Neural cell (in vitro differentiated cells): ENCODE results near the gene VWA5B1. TPM values are rescaled to one million over a fixed set of nuclear protein-coding genes. Genes with fewer than 3 reads are reported as not detected.
A peak's percentile ranks its signal among the peaks of the same experiment; 100 is the strongest.

Experiments used
- H2AFZ ChIP-seq: fragments of 200-600, 300-800 bp; sonication (generic), shearing (Covaris generic); 2 replicates; pipeline ENCODE4 v1.6.0; 2014; ENCODE audit warnings: low read depth, mild to moderate bottlenecking, antibody characterized with exemption, low read length, moderate library complexity
- H3F3A ChIP-seq: fragments of 200-600 bp; shearing (Covaris generic); 2 replicates; pipeline ENCODE4 v1.6.1; 2016; ENCODE audit warnings: mild to moderate bottlenecking, moderate library complexity, mixed read lengths, antibody characterized with exemption, low read length; ENCODE audit not compliant: insufficient read depth, poor library complexity, severe bottlenecking
- H3K27ac ChIP-seq: fragments of 200-600, 300-800 bp; sonication (generic), shearing (Covaris generic); 2 replicates; pipeline ENCODE4 v1.5.1; 2014; ENCODE audit warnings: mild to moderate bottlenecking, low read length, moderate library complexity
- H3K27me3 ChIP-seq: fragments of 300-800, 200-600 bp; sonication (generic), shearing (Covaris generic); 2 replicates; pipeline ENCODE4 v1.6.0; 2014; ENCODE audit warnings: mild to moderate bottlenecking, low read depth, low read length, moderate library complexity; ENCODE audit not compliant: insufficient read depth
- H3K36me3 ChIP-seq: fragments of 300-800, 200-600 bp; sonication (generic), shearing (Covaris generic); 2 replicates; pipeline ENCODE4 v1.5.1; 2014; ENCODE audit warnings: mild to moderate bottlenecking, antibody characterized with exemption, low read length, moderate library complexity; ENCODE audit not compliant: insufficient read depth
- H3K4me2 ChIP-seq: fragments of 300-800, 200-600 bp; sonication (generic), shearing (Covaris generic); 2 replicates; pipeline ENCODE4 v1.6.0; 2014; ENCODE audit warnings: mild to moderate bottlenecking, low read length
- H3K4me3 ChIP-seq: fragments of 300-800, 200-600 bp; sonication (generic), shearing (Covaris generic); 2 replicates; pipeline ENCODE4 v1.5.1; 2014; ENCODE audit warnings: mild to moderate bottlenecking, low read length, moderate library complexity
- H3K79me2 ChIP-seq: fragments of 200-600 bp; shearing (Covaris generic); replicated peaks from 2 replicates; pipeline ENCODE4 v1.6.0; 2014; ENCODE audit warnings: mild to moderate bottlenecking, low read length, moderate library complexity; ENCODE audit not compliant: insufficient read depth
- H3K9ac ChIP-seq: fragments of 300-800, 200-600 bp; sonication (generic), shearing (Covaris generic); 2 replicates; pipeline ENCODE4 v1.6.1; 2016; ENCODE audit warnings: mild to moderate bottlenecking, low read length, mixed read lengths
- H3K9me2 ChIP-seq: fragments of 200-600 bp; shearing (Covaris generic); 2 replicates; pipeline ENCODE4 v1.6.1; 2016; ENCODE audit warnings: mild to moderate bottlenecking, low read length, mixed read lengths; ENCODE audit not compliant: insufficient read depth
- H3K9me3 ChIP-seq: fragments of 200-600, 300-800 bp; sonication (generic), shearing (Covaris generic); 2 replicates; pipeline ENCODE4 v1.6.1; 2016; ENCODE audit warnings: mild to moderate bottlenecking, mixed run types, low read length, moderate library complexity, mixed read lengths
- H4K20me1 ChIP-seq: fragments of 200-600 bp; shearing (Covaris generic); 2 replicates; pipeline ENCODE4 v1.6.1; 2016; ENCODE audit warnings: mild to moderate bottlenecking, mixed run types; ENCODE audit not compliant: insufficient read depth
- CTCF ChIP-seq: fragments of 450-650 bp; IDR thresholded peaks from 2 replicates; pipeline ENCODE4 v1.5.1; 2014; ENCODE audit warnings: antibody characterized with exemption, mild to moderate bottlenecking, moderate library complexity; ENCODE audit not compliant: poor library complexity, severe bottlenecking
- EP300 ChIP-seq: fragments of 450-650 bp; conservative IDR thresholded peaks from 2 replicates; pipeline ENCODE4 v1.6.1; 2014; ENCODE audit warnings: antibody characterized with exemption, mild to moderate bottlenecking, moderate library complexity; ENCODE audit not compliant: poor library complexity, severe bottlenecking
- EZH2 ChIP-seq: fragments of 200-600, 300-800 bp; shearing (Covaris generic), sonication (generic); IDR thresholded peaks from 2 replicates; pipeline ENCODE4 v1.6.1; 2014; ENCODE audit warnings: antibody characterized with exemption, low read length, borderline replicate concordance, mild to moderate bottlenecking; ENCODE audit not compliant: insufficient read depth, poor library complexity, severe bottlenecking
- MXI1 ChIP-seq: fragments of 450-650 bp; conservative IDR thresholded peaks from 2 replicates; pipeline ENCODE4 v1.6.1; 2014; ENCODE audit warnings: antibody characterized with exemption, mild to moderate bottlenecking; ENCODE audit not compliant: poor library complexity, severe bottlenecking
- POLR2AphosphoS5 ChIP-seq: IDR thresholded peaks from 2 replicates; pipeline ENCODE4 v1.6.1; 2012
- RAD21 ChIP-seq: fragments of 450-650 bp; conservative IDR thresholded peaks from 2 replicates; pipeline ENCODE4 v1.6.1; 2014; ENCODE audit warnings: antibody characterized with exemption, mild to moderate bottlenecking, moderate library complexity
- SMC3 ChIP-seq: fragments of 450-650 bp; conservative IDR thresholded peaks from 2 replicates; pipeline ENCODE4 v1.6.1; 2014; ENCODE audit warnings: antibody characterized with exemption, mild to moderate bottlenecking, moderate library complexity; ENCODE audit not compliant: poor library complexity
- TAF1 ChIP-seq: IDR thresholded peaks from 2 replicates; pipeline ENCODE4 v1.6.1; 2012; ENCODE audit warnings: low read depth
- polyA plus RNA-seq: library from polyadenylated mRNA; depleted of rRNA; stranded (reverse); fragments of >200 nt; gene quantifications from 2 replicates; pipeline ENCODE4 v1.2.3, GENCODE V29; 2014
- TF ChIP-seq, protein P1 (sequence below): IDR thresholded peaks from 2 replicates; pipeline ENCODE4 v1.6.1; 2012; ENCODE audit warnings: borderline replicate concordance

The VWA5B1 gene
- polyA plus RNA-seq, 1 donor from 2014 or later = 0.27 TPM

- Histone ChIP-seq H3K27me3 (no peaks in the 10 kb centered on the region), H3K9me3 (no peaks in the 10 kb centered on the region), H3K9ac (peak overlapping the region; percentile 9), H3K79me2 (no peaks in the 10 kb centered on the region), H3K36me3 (no peaks in the 10 kb centered on the region), H2AFZ (no peak overlapping the region), H3K27ac (peak overlapping the region; percentile 43), H4K20me1 (no peaks in the 10 kb centered on the region), H3K4me2 (no peak overlapping the region), H3K9me2 (no peaks in the 10 kb centered on the region), H3K4me3 (no peak overlapping the region), H3F3A (no peaks in the 10 kb centered on the region)
- peak; percentile 52 for TF ChIP-seq SMC3
- TF ChIP-seq CTCF = peak; percentile 26
- peak; percentile 63 for TF ChIP-seq EP300
- TF ChIP-seq MXI1 = no peak
- TF ChIP-seq, protein P1, sequence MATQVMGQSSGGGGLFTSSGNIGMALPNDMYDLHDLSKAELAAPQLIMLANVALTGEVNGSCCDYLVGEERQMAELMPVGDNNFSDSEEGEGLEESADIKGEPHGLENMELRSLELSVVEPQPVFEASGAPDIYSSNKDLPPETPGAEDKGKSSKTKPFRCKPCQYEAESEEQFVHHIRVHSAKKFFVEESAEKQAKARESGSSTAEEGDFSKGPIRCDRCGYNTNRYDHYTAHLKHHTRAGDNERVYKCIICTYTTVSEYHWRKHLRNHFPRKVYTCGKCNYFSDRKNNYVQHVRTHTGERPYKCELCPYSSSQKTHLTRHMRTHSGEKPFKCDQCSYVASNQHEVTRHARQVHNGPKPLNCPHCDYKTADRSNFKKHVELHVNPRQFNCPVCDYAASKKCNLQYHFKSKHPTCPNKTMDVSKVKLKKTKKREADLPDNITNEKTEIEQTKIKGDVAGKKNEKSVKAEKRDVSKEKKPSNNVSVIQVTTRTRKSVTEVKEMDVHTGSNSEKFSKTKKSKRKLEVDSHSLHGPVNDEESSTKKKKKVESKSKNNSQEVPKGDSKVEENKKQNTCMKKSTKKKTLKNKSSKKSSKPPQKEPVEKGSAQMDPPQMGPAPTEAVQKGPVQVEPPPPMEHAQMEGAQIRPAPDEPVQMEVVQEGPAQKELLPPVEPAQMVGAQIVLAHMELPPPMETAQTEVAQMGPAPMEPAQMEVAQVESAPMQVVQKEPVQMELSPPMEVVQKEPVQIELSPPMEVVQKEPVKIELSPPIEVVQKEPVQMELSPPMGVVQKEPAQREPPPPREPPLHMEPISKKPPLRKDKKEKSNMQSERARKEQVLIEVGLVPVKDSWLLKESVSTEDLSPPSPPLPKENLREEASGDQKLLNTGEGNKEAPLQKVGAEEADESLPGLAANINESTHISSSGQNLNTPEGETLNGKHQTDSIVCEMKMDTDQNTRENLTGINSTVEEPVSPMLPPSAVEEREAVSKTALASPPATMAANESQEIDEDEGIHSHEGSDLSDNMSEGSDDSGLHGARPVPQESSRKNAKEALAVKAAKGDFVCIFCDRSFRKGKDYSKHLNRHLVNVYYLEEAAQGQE = no peak
- no peak for TF ChIP-seq EZH2
- peak; percentile 41 for TF ChIP-seq POLR2AphosphoS5
- TF ChIP-seq RAD21 = peak; percentile 45
- TF ChIP-seq TAF1 = no peak
These were observed 49.3 kb downstream of the VWA5B1 start for GRCh38 chr1:20339811-20340457.

DNA sequence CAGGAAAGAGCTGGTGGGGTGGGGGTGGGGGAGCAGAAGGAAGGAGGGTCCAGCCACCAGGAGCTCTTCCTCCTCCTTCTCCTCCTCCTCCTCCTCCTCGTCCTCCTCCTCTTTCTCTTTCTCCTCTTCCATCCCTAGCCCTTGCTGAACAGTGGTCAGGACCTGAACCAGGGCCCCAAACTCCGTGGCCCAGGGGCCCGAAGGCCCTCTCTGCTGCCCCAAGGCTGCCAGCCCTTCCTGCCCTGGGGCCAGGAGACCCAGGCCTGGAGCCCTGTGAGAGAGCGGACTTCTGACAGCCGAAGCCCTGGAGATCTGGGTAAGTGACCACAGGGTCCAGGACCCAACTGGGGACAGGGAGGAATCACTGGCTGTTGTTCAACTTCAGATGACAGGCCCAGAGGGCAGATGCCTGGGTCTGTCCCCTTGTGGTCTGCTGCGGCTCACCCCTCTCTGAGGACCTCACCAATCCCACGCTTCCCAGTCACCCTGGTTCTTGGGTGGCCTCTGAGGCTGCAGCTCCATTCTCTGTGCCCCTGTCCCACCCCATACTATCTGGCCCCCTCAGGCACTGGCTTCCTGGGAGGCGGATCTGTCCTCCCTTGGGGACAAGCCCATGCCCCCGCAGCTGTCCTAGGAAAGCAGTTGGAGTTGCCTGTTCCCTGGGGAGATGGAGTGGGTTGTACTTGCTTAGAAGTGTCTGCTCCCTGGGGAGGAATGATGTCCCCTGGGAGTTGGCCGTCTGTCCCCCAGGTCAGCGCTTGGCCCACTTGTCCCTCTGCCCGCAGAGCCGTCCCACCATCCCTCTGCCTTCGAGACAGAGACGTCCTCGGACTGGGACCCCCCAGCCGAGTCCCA, 51.8 kb downstream of the VWA5B1 start:
- no peaks in the 10 kb centered on the region for H3K79me2 ChIP-seq
- no peaks in the 10 kb centered on the region for H3K9me2 ChIP-seq
- H3K9ac ChIP-seq = no peak overlapping the region
- H3K9me3 ChIP-seq = no peaks in the 10 kb centered on the region
- H3K27ac ChIP-seq = no peak overlapping the region
- no peak overlapping the region for H2AFZ ChIP-seq
- TF ChIP-seq MXI1 (no peak), EP300 (no peak)
- H3F3A ChIP-seq = no peaks in the 10 kb centered on the region
- H3K4me3 ChIP-seq = peak overlapping the region; percentile 34
- no peaks in the 10 kb centered on the region for H3K36me3 ChIP-seq
- H3K4me2 ChIP-seq = no peak overlapping the region
- no peaks in the 10 kb centered on the region for H4K20me1 ChIP-seq
- no peaks in the 10 kb centered on the region for H3K27me3 ChIP-seq
